ENCODE measurements around the gene DNAL4.

DNAL4 gene

GRCh38 chr22:38733724-38734381, 60.1 kb downstream of the DNAL4 start:
- Histone ChIP-seq H3K27ac (peak overlapping the region in 7 of 21 experiments; percentile 5 to 69 (median 30)), H3K4me3 (no peak overlapping the region)

GRCh38 chr22:38733329-38733723, 60.6 kb downstream of the DNAL4 start:
- Histone ChIP-seq H3K27ac (peak overlapping the region in 9 of 21 experiments; percentile 15 to 71 (median 34)), H3K4me3 (no peak overlapping the region)

- H3K4me3 ChIP-seq: no peak overlapping the region
- peak overlapping the region in 4 of 21 experiments; percentile 9 to 18 (median 14) for H3K27ac ChIP-seq
Measured at GRCh38 chr22:38732251-38732815, 61.6 kb downstream of the DNAL4 start.

DNA sequence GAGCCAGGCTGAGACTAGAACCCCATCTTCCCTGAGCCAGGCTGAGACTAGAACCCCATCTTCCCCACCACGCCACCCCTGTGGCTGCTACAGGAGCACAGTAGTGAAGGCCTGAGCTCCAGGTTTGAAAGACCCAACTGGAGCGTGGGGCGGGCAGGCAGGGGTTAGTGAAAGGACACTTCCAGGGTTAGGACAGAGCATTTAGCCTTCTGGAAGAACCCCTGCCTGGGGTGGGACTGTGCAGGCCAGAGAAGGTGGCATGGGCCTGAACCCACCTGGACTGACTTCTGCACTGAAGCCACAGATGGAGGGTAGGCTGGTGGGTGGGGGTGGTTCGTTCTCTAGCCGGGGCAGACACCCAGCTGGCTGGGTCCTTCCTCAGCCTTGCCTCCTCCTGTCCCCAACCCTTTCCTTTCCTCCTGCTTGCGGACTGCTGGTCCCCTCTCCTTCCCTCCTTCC, 62.2 kb downstream of the DNAL4 start:
- peak overlapping the region in 2 of 21 experiments; percentile 9 to 17 for H3K27ac ChIP-seq
- no peak overlapping the region for H3K4me3 ChIP-seq

DNA sequence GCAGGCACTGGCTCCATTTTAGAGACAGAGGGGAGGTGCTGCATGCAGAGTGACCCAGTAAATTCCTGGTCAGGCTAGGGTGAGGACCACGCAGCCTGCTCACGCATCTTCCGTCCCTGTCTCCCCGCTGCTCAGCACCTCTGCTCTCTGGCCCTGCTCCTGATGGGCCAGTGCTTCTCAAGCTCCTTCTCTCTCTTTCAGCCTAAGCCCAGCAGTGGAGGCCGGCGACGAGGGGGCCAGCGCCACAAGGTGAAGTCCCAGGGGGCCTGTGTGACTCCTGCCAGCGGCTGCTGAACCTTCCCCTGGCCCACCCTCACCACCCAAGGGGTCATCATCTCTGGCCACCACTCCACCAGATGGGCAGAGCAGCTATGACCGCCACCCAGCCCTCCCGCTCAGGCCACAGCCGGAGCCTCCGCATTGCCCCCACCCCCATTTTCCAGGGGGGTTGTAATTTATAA, 63.5 kb downstream of the DNAL4 start:
- no peak overlapping the region for H3K27ac ChIP-seq
- H3K4me3 ChIP-seq: no peak overlapping the region

DNA sequence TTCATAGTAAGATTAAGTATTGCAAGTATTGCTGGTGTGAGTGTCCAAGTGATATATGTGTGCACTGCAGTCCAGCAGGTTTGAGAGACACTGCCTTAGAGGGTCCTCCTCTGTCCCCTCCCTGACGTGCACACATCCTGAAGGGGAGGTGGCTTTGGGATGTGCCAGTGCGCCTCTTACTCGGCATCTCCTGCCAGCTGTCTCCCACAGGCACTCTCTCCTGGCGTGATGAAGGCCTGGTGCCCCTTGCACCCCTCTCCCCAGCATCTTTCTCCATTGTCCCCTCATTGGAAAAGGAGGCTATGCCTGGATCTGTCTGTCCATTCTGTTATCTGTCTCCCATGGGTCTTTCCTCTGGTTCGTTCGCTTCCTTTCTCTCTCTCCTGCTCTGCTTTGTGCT, 64.0 kb downstream of the DNAL4 start:
- H3K4me3 ChIP-seq: no peak overlapping the region
- H3K27ac ChIP-seq: no peak overlapping the region

DNA sequence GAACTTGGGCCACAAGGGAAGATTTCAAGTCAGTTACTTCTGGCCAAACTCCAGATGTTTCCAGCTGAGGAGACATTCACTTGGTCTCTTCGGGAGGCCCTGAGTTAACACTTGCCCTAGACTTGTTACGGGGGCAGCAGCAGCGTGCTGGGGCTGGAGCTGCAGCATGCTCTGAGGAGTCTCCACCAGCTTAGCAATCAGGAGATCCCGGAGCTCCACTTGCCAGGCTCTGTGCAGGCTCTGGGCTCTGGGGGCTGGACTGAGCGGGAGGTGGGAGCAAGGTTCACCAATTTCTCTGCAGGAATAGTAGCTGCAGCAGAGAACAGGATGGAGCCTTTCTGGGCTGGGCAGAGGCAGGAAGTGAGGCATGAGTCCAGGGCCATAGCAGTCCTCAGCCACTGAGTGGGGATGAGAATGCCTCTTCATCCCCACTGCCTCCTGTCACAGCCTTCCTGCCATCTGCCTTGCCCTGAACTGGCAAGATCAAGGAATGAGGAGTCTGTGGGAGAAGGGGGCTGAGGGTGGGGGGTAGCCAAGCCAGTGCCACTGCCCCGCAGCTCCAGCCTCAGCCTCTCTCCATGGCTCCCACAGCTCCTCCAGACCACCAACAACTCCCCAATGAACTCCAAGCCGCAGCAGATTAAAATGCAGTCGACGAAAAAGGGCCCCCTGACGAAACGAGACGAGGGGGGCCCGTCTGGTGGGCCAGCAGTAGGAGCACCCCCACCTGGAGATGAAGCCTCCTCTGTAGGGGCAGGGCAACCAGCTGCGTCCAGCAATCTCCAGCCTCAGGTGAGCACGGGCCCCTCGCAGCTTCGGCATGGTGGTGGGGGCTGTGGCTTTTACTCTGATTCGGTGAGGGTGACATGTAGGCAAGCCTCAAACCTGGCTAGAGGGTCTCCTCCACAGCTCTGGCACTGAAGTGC, 64.8 kb downstream of the DNAL4 start:
- no peak overlapping the region for H3K4me3 ChIP-seq
- no peak overlapping the region for H3K27ac ChIP-seq

Measured in skin epidermis (tissue), 12 donors.